Measurements from ENCODE around the gene TTC39C.
"Not testable (repeated sequence)": the region's sequence is repeated elsewhere in the genome, so short reads cannot be mapped to it uniquely, and the experiment has no call there.

Gene TTC39C

GRCh38 chr18:24024425-24024824 lies 9.9 kb downstream of the TTC39C start:
- Histone ChIP-seq H3K4me3 (ENCODE audit: low read depth, low read length) (no peak overlapping the region), H3K27me3 (ENCODE audit: insufficient read depth, low read depth, severe bottlenecking) (no peaks in the 10 kb centered on the region), H3K27ac (no peak overlapping the region), H3K36me3 (no peaks in the 10 kb centered on the region), H3K9me3 (ENCODE audit: severe bottlenecking) (no peaks in the 10 kb centered on the region)
- no peak for TF ChIP-seq CTCF (IDR thresholded peaks at IDR 0.05; ENCODE audit: low read depth, low read length)
- no peak for DNase-seq

- Histone ChIP-seq H3K4me3 (ENCODE audit: low read depth, low read length) (no peak overlapping the region), H3K27ac (no peak overlapping the region), H3K9me3 (ENCODE audit: severe bottlenecking) (no peaks in the 10 kb centered on the region), H3K36me3 (no peaks in the 10 kb centered on the region), H3K27me3 (ENCODE audit: insufficient read depth, low read depth, severe bottlenecking) (no peaks in the 10 kb centered on the region)
- DNase-seq, result no peak
- TF ChIP-seq CTCF (IDR thresholded peaks at IDR 0.05; ENCODE audit: low read depth, low read length), result no peak
Measured at GRCh38 chr18:24026457-24026856, 11.9 kb downstream of the TTC39C start.

- H3K9me3 ChIP-seq (ENCODE audit: severe bottlenecking), result no peaks in the 10 kb centered on the region
Measured at GRCh38 chr18:24027156-24027827, 12.7 kb downstream of the TTC39C start.

GRCh38 chr18:24028946-24029345 lies 14.4 kb downstream of the TTC39C start:
- not testable (repeated sequence) for DNase-seq; H3K27ac ChIP-seq; H3K4me3 ChIP-seq (ENCODE audit: low read depth, low read length); H3K9me3 ChIP-seq (ENCODE audit: severe bottlenecking); H3K27me3 ChIP-seq (ENCODE audit: insufficient read depth, low read depth, severe bottlenecking); H3K36me3 ChIP-seq

More at GRCh38 chr18:24027156-24027827, 12.7 kb downstream of the TTC39C start:
- Histone ChIP-seq H3K27ac (no peak overlapping the region), H3K27me3 (ENCODE audit: insufficient read depth, low read depth, severe bottlenecking) (no peaks in the 10 kb centered on the region), H3K36me3 (no peaks in the 10 kb centered on the region), H3K4me3 (ENCODE audit: low read depth, low read length) (no peak overlapping the region)
- no peak for DNase-seq
- TF ChIP-seq CTCF (IDR thresholded peaks at IDR 0.05; ENCODE audit: low read depth, low read length), result no peak

- peak; percentile 14 for DNase-seq
- Histone ChIP-seq H3K9me3 (ENCODE audit: severe bottlenecking) (no peaks in the 10 kb centered on the region), H3K27ac (no peak overlapping the region), H3K27me3 (ENCODE audit: insufficient read depth, low read depth, severe bottlenecking) (no peaks in the 10 kb centered on the region), H3K36me3 (no peaks in the 10 kb centered on the region), H3K4me3 (ENCODE audit: low read depth, low read length) (no peak overlapping the region)
- no peak for TF ChIP-seq CTCF (IDR thresholded peaks at IDR 0.05; ENCODE audit: low read depth, low read length)
Measured at GRCh38 chr18:24031318-24031717, 16.8 kb downstream of the TTC39C start.

- Histone ChIP-seq H3K9me3 (ENCODE audit: severe bottlenecking) (no peaks in the 10 kb centered on the region), H3K27ac (no peak overlapping the region), H3K4me3 (ENCODE audit: low read depth, low read length) (no peak overlapping the region), H3K36me3 (no peaks in the 10 kb centered on the region), H3K27me3 (ENCODE audit: insufficient read depth, low read depth, severe bottlenecking) (no peaks in the 10 kb centered on the region)
- 0 out of 2 replicates have a peak, but pooled peaks have one; percentile 1 for TF ChIP-seq CTCF (IDR thresholded peaks at IDR 0.05; ENCODE audit: low read depth, low read length)
- DNase-seq, result peak; percentile 71
Measured at GRCh38 chr18:24031916-24032315, 17.4 kb downstream of the TTC39C start.
